NAMALWA (cell line): ENCODE measurements around the gene DIP2C.

Experiments used
- DNase-seq: peaks from one replicate; pipeline ENCODE4 v3.0.0-alpha.2; 2015; ENCODE audit warnings: low spot score

DIP2C gene

DNA sequence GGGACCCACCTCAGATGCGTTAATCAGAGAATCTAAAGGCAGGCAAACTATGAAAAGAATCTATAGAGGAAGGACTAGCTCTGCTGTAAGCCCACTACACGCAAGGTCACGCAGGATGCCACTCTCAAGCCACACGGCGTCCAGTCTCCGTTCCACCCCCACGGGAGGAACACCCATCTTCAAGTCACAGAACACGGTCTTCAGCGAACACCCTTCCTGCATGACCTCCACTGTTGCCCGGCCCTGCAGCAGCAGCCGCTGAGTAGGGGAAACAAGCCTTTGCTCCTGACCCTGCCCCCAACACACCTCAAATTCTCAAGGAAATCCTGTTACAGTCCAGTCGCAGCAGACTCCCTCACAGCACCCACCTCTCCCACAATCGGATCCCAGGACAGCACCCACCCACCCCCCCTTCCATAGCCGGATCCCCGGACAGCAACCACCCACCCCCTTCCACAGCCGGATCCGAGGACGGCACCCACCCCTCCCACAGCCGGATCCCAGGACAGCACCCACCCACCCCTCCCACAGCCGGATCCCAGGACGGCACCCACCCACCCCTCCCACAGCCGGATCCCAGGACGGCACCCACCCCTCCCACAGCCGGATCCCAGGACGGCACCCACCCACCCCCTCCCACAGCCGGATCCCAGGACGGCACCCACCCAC, 133.7 kb downstream of the DIP2C start:
- no peak for DNase-seq

- DNase-seq, result no peak
Measured at GRCh38 chr10:555281-555680, 134.2 kb downstream of the DIP2C start.

DNA sequence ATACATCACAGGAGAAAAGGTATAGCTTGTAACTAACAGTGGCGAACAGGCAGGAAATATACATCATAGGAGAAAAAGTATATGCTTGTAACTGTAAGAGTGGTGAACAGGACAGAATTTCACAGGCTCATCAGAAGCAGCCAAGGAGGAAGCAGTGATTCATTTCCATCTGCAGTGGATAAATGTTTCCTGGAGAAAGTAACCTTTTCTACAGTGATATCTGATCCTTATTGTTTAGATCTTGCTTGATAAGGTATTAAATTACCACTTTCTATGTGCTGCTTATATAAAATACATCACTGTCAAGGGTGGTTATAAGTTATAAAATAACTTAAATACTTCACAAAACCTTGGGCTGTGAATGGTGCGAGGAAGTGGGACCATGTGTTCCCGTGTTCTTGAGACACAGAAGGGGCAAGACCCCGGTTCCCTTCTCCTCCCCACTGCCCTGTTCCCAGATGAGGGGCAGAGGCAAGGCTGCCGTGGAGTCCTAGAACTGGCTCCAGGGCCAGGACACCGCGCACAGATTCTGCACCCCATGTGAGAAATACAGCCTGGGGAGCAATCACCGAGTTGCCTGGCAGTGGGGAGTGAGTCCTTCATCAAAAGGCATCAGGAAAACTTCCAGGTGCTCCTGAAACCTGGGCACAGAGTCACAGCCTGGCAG, 135.2 kb downstream of the DIP2C start:
- no peak for DNase-seq

DNA sequence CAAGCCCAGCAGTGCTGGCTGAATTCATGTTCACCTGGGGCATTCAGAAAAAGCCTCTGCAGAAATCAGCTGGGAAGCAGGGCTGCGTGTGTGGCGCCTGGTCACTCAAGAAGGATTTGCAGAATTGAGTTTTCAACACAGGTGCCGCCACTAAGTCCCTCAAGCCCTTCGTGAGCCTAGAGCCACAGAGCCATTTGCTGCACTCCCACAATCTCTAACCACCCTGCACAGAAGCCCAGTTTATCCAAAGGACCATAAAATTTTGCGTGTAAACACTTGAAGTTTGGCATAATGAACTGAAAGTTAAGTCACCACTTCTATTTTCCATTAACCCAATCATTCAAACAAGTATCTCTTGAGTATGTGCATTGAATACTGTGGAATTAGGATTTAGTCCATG, 136.2 kb downstream of the DIP2C start:
- DNase-seq, result no peak

DNA sequence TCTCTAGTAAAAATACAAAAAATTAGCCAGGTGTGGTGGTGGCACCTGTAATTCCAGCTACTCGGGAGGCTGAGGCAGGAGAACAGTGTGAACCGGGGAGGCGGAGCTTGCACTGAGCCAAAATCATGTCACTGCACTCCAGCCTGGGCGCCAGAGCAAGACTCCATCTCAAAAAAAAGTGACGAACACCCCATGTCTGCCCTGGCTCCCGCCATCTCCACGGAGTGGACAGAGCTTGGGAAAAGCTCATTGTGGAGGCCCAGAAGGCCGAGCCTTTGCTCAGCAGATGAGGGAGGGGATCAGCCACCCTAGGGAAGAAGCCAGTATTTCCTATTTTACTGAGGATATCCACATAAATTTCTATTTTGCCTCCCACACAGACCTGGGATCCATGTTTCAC, 136.8 kb downstream of the DIP2C start:
- DNase-seq, result no peak

DNA sequence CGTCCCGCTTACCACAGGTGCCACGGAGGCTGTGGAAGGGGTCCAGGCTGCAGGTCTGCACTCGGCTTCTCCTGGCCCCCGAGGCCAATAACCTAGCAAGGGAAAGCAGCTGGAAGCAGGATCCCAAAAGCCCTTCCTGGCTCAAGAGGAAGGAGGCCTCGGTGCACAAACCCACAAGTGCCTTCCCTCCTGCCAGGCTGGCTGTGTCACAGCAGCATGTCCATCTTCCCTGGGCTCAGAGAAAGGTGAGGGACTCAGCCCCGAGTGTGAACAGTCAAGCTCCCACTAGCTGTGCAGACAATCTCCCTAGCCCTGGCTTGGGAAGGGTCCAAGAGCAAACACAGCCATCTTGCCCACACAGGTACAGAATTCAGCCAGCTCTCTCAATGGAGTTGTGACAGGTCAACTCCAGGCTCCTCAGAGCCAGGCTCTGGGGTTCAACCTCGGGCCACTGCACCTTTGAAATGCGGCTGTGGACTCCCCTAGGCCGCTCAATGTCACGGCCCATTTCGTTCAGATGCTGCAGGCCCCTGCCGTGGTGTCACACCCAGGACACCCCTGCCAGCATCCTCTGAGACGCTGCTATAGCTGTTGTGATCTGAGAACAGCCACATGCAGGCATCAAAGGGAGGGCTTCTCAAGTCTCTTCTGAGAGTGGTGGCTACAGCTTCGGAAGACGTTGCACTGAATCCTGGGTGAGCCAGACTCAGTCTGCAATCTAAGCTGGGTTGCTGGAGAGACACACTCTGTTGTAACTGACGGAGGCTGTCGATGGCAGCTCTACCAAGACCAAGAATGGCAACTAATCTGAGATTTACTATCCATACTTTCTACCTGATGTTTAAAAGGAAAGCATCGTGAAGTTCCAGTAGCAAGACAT, 137.9 kb downstream of the DIP2C start:
- DNase-seq, result no peak

- no peak for DNase-seq
Measured at GRCh38 chr10:550665-551372, 138.6 kb downstream of the DIP2C start.

DNA sequence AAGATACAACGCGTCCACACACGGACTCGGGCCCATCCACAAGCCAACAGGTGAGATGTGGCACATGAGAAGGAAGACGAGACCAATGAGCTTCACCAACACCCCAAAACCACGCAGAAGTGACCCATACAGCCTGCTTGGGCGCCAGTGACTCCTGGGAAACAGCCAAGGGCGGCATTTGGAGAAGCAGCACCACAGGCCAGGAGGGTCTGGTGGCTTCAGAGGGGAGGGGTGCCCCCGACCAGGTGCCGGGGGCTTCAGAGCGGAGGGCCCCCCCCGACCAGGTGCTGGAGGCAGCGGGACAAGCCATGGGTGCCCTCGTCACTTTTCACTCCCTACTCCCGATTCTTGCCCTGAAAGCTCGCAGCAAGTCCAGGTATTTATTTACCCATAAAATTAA, 140.1 kb downstream of the DIP2C start:
- no peak for DNase-seq

- no peak for DNase-seq
Measured at GRCh38 chr10:548238-548901, 141.1 kb downstream of the DIP2C start.

DNA sequence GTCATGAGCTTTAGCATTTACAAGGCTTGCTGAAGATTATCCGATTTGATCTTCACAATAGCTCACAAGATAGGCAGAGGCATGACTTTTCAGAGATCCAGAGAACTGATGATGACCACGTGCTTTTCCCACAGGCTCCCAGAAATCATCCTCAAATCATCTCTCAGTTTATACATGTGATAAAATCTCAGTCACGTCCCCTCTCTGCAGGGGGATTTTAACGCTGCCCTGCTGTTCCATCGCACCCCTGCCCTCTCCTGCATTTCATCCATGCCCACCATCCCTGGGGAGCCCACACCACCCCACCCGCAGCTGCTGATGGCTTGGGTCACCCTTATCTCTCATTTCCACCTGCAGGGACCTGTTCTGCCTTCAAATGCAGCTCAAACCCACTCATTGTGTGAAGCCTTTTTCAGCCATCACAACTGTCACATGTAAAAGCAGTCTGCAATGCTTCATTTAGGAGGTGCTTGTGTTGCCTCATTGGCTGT, 141.8 kb downstream of the DIP2C start:
- no peak for DNase-seq

DNA sequence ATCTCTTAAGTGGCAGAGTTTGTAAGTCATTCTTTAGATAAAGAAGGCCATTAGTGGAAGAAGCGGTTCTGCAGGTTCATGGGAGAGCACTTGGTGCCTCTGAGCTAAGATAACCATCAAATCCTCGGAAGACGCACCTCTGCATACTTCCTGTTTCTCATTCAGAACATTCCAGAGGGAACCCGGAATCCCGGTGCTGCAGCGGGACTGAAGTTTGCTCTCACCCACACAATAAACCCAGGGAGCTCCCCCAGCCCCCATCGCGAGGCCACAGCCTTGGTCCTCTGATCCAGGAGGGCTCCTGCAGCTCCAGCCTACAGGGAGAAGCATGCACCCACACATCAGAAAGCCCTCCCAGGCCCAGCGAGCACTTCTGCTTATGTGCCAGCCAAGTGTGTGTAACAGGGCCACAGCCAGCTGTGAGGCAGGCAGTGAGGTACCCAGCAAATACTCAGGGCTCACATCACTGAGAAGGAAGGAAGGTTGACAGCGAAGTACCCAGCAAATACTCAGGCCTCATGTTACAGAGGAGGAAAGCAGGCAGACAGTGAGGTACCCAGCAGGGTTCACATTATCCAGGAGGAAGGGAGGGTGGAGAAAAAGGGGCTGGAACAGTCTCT, 142.4 kb downstream of the DIP2C start:
- peak; percentile 51 for DNase-seq

DNA sequence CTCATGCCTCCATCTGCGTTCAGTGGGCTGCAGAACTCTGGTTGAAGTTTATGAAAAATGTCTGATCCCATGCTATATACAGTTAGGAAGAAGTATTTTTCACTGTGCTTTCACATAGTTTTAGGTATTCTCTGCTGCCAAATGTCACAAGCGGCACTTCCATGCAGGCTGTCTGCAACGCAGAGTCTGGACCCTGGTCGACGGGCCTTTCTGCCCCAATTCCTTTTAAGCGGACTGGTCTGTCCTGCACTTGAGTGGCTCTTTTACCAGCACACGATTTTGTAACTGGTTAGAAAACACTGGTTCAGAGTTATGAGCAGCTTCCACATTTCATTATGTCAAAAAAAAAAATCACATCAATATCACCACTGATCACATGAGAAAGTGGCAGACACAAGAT, 143.0 kb downstream of the DIP2C start:
- no peak for DNase-seq

DNA sequence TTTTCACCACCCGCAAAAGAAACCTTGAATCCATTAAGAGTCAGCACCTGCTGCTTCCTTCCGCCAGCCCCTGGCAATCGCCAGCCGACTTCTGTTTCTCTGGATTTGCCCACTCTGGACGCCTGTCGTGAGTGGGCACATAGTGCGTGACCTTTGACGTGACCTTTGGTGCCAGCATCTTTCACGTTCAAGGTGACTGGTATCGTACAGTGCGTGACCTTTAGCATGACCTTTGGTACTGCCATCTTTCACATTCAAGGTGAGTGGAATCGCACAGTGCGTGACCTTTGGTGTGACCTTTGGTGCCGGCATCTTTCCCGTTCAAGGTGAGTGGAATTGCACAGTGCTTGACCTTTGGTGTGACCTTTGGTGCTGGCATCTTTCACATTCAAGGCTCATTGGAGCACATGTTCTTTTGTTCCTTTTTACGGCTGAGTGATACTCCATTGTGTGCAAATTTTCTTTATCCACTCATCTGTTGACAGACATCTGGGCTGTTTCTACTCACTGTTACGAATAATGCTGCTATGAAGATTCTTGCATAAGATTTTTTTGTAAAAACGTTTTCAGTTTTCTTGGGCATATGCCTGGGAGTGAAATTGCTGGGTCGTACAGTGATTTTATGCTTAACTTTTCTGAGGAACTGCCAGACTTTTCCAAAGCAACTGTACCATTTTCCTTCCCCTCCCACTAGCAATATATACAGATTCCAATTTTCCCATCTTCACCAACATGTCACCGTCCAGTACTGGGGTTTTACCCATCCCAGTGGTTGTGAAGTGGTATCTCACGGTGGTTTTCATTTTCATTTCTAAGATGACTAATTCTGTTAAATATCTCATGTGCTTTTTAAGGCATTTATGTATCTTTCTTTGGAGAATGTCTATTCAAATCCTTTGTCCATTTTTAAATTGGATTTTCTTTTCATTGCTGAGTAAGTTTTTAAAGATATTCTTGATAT, 145.3 kb downstream of the DIP2C start:
- DNase-seq, result no peak

DNA sequence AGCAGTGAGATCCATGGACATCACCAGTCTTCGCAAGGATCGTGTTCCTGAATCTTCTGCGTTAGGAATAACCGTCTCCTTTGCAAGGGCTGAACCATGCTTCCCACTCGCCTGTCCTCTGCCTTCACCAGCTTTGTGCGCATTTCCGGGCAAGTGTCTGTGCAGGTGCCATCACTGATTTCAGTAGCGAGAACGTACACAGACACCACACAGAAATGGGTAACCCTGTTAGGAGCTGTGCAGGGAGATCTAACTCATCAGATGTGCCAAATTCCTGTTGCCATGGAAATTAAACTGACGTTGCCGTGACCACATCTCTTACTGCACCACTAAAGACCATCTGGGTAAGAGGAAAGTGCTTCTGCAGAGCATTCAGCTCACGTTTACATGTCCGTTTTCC, 146.3 kb downstream of the DIP2C start:
- peak; percentile 28 for DNase-seq

GRCh38 chr10:541750-542371, 147.6 kb downstream of the DIP2C start:
- peak; percentile 84 for DNase-seq

DNA sequence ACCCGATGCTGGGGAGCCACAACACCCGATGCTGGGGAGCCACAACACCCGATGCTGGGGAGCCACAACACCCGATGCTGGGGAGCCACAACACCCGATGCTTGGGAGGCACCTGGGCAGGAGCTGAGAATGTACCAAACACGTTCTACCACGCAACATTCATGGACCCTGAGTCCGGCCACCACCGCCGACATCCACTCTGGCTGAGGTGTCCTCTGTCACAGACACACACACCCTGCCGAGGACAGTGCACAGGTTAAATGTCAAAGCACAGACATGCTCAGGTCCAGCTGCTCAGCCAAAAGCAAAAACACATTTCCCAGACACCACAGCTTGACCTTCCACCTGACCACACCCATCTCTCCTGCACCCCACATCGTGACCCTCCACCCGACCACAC, 148.4 kb downstream of the DIP2C start:
- no peak for DNase-seq

- DNase-seq, result no peak
Measured at GRCh38 chr10:538895-539294, 150.6 kb downstream of the DIP2C start.

DNA sequence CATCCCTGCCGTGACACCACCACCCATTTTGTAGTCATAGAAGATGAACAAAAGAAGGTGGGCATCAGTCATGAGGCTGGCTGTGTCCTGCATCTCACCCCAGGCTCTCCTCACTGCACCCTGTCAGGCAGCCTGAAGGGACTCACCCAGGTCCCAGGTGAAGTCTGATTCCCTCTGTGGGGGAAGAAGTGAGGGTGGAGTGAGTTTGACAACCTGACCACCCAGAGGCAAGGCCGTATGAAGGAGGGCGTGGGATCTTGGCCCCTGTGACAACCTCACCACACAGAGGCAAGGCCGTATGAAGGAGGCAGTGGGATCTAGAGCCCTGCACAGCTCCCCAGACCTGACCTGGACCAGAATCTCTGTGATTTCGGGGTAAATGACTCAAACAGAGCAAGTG, 152.5 kb downstream of the DIP2C start:
- no peak for DNase-seq

GRCh38 chr10:536371-536925, 153.0 kb downstream of the DIP2C start:
- DNase-seq, result no peak
